ENCODE data around the gene PKHD1. TPM values are rescaled to one million over a fixed set of nuclear protein-coding genes. Genes with fewer than 3 reads are reported as not detected.
"Not testable (repeated sequence)": the region's sequence is repeated elsewhere in the genome, so short reads cannot be mapped to it uniquely, and the experiment has no call there.

The PKHD1 gene
- total and polyA plus RNA-seq, 2 of the 13 experiments (the other 11 are each of a cell fraction or from before 2014, with no cell fraction given) = 0.01 to 0.13 TPM

DNA sequence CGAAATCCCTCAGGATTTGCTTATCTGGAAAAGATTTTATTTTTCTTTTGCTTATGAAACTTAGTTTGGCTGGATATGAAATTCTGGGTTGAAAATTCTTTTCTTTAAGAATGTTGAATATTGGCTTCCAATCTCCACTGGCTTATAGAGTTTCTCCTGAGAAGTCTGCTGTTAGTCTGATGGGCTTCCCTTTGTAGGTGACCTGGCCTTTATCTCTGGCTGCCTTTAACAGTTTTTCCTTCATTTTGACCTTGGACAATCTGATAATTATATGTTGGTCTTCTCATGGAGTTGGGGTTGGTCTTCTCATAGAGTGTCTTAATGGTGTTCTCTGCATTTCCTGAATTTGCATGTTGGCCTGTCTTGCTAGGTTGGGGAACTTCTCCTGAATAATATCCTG is 234.3 kb downstream of the PKHD1 start:
- H3K4me1 ChIP-seq (ENCODE audit: insufficient read depth, low read length); CTCF ChIA-PET (ENCODE audit: low intra/inter-chr PET ratio, low total read pairs); H4K20me1 ChIP-seq (ENCODE audit: insufficient read depth, low read length); H3K9ac ChIP-seq (ENCODE audit: insufficient read depth, low read depth, low read length); H3K4me2 ChIP-seq (ENCODE audit: low read depth, low read length); H2AFZ ChIP-seq (ENCODE audit: low read length); H3K9me3 ChIP-seq (ENCODE audit: low read length); H3K27me3 ChIP-seq (ENCODE audit: control insufficient read depth in 1 of 2, insufficient read depth in 2 of 2, low read length in 2 of 2); intact Hi-C loops (cut with micrococcal nuclease; ENCODE audit: unreplicated experiment); H3K79me2 ChIP-seq (ENCODE audit: insufficient read depth, low read length); H3K4me3 ChIP-seq (replicated peaks in 1 of 3; ENCODE audit: insufficient read depth in 1 of 3, low read depth in 2 of 3, low read length in 3 of 3); FAIRE-seq; BruUV-seq (replicated peaks); DNase-seq (ENCODE audit: low spot score); H3K36me3 ChIP-seq (replicated peaks in 1 of 2; ENCODE audit: control insufficient read depth in 1 of 2, insufficient read depth in 2 of 2, low read length in 2 of 2); ATAC-seq; POLR2A ChIA-PET; H3K27ac ChIP-seq (ENCODE audit: extremely low read length, insufficient read depth, low read length): not testable (repeated sequence)
- WGBS (ENCODE audit: low lambda C conversion rate) = 0% methylated on average over 1 of the region's 1 CpG
- TF ChIP-seq ZNF317 (CRISPR knock-in tag; IDR thresholded peaks at IDR 0.05) = peak; percentile 82
- in situ Hi-C loops (cut with HindIII; ENCODE audit: extremely low pct_ligation_motif_present, low pct_unique_long_range_greater_than_20kb) = loop anchor here (10.0 kb wide), 1 partner anchor 172 kb away; no protein-coding TSS in a partner anchor

DNA sequence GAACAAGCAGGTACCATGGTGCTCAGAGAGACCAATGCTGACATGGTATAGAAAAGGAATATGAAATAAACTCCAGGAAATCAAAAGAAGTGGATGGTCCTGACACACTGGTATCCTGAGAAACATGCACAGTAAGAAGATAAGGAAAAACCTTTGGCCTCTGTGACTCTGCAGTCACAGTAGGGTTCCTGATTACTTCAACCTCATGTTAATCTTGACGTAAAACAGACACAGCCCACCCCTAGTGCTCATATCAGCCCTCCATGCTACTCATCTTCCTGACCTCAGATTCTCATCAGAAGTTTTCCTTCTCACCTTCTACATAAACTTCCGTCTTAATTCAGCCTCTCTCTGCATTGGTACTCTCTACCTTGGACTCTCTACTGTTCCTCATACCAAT is 240.9 kb downstream of the PKHD1 start:
- in situ Hi-C loops (cut with HindIII; ENCODE audit: extremely low pct_ligation_motif_present, low pct_unique_long_range_greater_than_20kb) = no loop called here
- BruUV-seq (replicated peaks) = no TSS peak
- TF ChIP-seq ZNF572 (CRISPR knock-in tag; IDR thresholded peaks at IDR 0.05) (no peak), ATRX (CRISPR knock-in tag; IDR thresholded peaks at IDR 0.05; ENCODE audit: borderline replicate concordance) (no peak)
- TF ChIP-seq, protein P1, sequence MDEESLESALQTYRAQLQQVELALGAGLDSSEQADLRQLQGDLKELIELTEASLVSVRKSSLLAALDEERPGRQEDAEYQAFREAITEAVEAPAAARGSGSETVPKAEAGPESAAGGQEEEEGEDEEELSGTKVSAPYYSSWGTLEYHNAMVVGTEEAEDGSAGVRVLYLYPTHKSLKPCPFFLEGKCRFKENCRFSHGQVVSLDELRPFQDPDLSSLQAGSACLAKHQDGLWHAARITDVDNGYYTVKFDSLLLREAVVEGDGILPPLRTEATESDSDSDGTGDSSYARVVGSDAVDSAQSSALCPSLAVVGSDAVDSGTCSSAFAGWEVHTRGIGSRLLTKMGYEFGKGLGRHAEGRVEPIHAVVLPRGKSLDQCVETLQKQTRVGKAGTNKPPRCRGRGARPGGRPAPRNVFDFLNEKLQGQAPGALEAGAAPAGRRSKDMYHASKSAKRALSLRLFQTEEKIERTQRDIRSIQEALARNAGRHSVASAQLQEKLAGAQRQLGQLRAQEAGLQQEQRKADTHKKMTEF (CRISPR knock-in tag; IDR thresholded peaks at IDR 0.05) = no peak
- TF ChIP-seq, protein P2, sequence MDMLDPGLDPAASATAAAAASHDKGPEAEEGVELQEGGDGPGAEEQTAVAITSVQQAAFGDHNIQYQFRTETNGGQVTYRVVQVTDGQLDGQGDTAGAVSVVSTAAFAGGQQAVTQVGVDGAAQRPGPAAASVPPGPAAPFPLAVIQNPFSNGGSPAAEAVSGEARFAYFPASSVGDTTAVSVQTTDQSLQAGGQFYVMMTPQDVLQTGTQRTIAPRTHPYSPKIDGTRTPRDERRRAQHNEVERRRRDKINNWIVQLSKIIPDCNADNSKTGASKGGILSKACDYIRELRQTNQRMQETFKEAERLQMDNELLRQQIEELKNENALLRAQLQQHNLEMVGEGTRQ (IDR thresholded peaks at IDR 0.05; ENCODE audit: low read depth, low read length) = no peak
- TF ChIP-seq, protein P2 (CRISPR knock-in tag; IDR thresholded peaks at IDR 0.05; ENCODE audit: borderline replicate concordance) = no peak

More for the DNA sequence above, 240.9 kb downstream of the PKHD1 start:
- no peaks in the 10 kb centered on the region for H3K79me2 ChIP-seq (ENCODE audit: insufficient read depth, low read length)
- no peak overlapping the region for H3K4me2 ChIP-seq (ENCODE audit: low read depth, low read length)
- FAIRE-seq = no peak
- no peak overlapping the region for H3K9ac ChIP-seq (ENCODE audit: insufficient read depth, low read depth, low read length)
- 0 out of 5 replicates have a peak, but pooled peaks cover 0 to 1% of the 10 kb centered on the region in 2 experiments for H3K27me3 ChIP-seq (ENCODE audit: control insufficient read depth in 1 of 2, insufficient read depth in 2 of 2, low read length in 2 of 2)
- no peaks in the 10 kb centered on the region for H3K36me3 ChIP-seq (replicated peaks in 1 of 2; ENCODE audit: control insufficient read depth in 1 of 2, insufficient read depth in 2 of 2, low read length in 2 of 2)
- H3K27ac ChIP-seq (ENCODE audit: extremely low read length, insufficient read depth, low read length) = no peak overlapping the region
- DNase-seq (ENCODE audit: low spot score) = no peak
- ChIA-PET POLR2A (no interaction called here), CTCF (ENCODE audit: low intra/inter-chr PET ratio, low total read pairs) (no interaction called here)
- H3K9me3 ChIP-seq (ENCODE audit: low read length) = no peaks in the 10 kb centered on the region
- H3K4me1 ChIP-seq (ENCODE audit: insufficient read depth, low read length) = no peaks in the 10 kb centered on the region; the same call in 1 of the 2 replicates
- H4K20me1 ChIP-seq (ENCODE audit: insufficient read depth, low read length) = no peaks in the 10 kb centered on the region
- intact Hi-C loops (cut with micrococcal nuclease; ENCODE audit: unreplicated experiment) = loop anchor here (10.0 kb wide), 1 partner anchor 292 kb away; no protein-coding TSS in a partner anchor
- no peak for ATAC-seq
- 6% methylated on average over 2 of the region's 2 CpGs for WGBS (ENCODE audit: low lambda C conversion rate)
- H3K4me3 ChIP-seq (replicated peaks in 1 of 3; ENCODE audit: insufficient read depth in 1 of 3, low read depth in 2 of 3, low read length in 3 of 3) = no peak overlapping the region
- no peak overlapping the region for H2AFZ ChIP-seq (ENCODE audit: low read length)

Measured in HepG2 (cell line).